Effector CD8-positive, alpha-beta T cell (primary cell): ENCODE data around the gene RPS19BP1.
A peak's percentile ranks its signal among the peaks of the same experiment; 100 is the strongest.
"Not testable (repeated sequence)": the region's sequence is repeated elsewhere in the genome, so short reads cannot be mapped to it uniquely, and the experiment has no call there.

Experiments
- DNase-seq: peaks from one replicate; lab custom pipeline; 2025; lab: John Stamatoyannopoulos, UW

Gene RPS19BP1

GRCh38 chr22:39513791-39514190, 18.8 kb downstream of the RPS19BP1 start:
- no peak for DNase-seq

- no peak for DNase-seq
These were observed 20.5 kb downstream of the RPS19BP1 start for GRCh38 chr22:39512026-39512425.

DNA sequence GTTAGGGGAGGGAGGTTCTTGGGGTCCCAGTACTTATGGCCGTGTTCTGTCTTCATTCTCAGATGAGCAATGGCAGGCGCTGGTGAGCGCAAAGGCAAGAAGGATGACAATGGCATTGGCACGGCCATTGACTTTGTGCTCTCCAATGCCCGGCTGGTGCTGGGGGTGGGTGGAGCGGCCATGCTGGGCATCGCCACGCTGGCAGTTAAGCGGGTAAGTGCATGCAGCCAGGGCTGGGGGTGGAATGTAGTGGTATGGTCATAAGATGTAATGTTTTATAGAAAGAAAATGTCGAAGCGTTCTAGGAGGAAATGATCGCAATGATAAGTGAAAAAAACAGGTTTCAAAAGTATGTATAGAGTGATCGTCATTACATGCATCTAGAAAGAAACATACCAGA, 21.3 kb downstream of the RPS19BP1 start:
- DNase-seq = no peak

DNA sequence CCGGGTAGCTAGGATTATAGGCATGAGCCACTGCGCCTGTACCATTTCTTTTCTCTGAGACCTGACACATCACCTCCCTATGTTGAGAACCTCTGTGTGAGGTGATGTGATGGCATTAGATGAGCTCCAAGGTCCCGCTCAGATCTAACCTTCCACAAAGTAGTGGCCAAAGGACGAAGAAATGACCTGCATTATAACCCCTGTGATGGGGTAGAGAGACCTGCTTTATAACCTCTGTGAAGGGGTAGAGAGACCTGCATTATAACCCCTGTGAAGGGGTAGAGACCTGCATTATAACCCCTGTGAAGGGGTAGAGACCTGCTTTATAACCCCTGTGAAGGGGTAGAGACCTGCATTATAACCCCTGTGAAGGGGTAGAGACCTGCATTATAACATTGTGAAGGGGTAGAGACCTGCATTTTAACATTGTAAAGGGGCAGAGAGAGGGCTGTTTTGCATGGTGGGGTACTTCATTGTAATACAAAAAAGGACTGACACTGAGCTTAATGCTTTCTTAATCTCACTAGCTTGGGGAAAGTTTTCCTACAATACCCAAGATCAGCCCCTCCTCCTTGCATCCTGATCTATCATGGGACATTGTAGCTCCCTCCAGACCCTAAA, 21.9 kb downstream of the RPS19BP1 start:
- DNase-seq = no peak

DNA sequence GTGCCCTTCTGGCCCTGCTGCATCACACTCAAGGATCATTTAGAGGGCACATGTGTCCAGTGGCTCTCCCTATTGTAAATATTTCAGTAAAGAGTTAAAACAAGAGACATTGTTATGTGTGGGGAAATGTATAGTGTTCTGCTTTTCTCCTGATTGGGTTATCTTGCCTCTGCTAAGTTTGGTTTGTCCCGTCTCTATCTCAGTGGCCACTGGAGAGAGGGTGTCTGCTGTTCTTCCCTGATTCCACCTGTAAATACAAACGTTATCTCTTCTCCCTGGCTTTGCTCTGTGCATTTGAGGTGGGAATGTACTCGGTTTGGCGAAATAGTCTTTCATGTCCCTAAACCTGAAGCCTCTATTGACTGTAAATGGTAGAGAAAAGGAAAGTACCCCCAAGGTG, 24.2 kb downstream of the RPS19BP1 start:
- DNase-seq = no peak

GRCh38 chr22:39507021-39507420, 25.5 kb downstream of the RPS19BP1 start:
- DNase-seq = not testable (repeated sequence)

GRCh38 chr22:39504071-39504470, 28.5 kb downstream of the RPS19BP1 start:
- no peak for DNase-seq

DNA sequence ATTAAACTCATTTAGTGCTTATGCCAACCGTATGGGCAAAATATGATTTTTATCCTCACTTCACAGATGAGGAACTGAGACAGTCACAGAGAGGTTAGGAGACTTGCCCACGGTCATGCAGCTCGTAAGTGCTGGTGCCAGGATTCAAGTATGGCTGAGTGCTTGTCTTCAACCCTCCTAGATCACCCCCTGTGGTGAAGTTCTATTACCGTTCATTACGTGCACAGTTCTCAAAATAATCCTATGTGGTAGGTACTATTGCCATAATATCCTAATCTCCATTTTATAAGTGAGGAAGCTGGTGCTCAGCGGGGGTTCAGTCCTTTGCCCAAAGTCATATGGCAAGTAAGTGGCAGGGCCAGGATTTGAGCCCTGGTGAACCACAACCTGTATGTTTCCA, 28.9 kb downstream of the RPS19BP1 start:
- no peak for DNase-seq

- DNase-seq = no peak
These were observed 29.6 kb downstream of the RPS19BP1 start for GRCh38 chr22:39502789-39503409.

DNA sequence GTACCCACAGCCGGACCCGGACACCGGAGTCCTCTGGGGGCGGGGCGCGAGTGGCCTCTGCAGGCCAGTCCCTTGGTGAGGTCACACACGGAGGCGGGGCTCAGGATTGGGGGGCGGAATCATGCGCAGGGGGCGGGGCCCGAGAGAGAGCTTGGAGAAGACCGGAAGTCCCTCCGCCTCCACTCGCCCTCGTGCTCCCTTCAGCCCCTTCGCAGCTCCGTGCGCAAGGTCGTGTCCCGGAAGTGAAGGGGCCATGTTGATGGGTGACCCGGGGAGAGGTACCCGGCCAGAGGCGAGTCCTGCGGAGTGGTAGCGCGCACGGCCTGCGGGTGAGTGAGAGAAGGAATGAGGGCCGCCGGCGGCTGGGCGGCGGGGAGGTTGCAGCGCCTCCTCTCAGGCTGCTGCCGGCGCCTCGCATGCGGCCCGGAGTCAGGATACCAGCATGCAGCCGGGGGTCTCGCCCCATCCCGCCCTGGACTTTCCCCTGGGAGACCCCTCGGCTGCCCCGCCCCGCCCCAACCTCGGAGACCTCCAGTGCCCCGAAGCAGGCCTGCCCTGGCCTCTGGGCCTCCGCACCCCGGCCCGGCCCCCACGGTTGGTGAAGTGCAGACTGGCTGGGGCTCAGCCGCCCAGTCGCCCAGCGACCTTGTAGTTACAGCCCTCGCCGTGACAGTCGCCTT, 30.3 kb downstream of the RPS19BP1 start, which contains the start of gene MIEF1:
Gene MIEF1 (plus strand): TSS at position 182 of the 680 bp plus-strand sequence. CDS start 9,005 bp downstream, outside the sequence.
- DNase-seq = peak; percentile 80

GRCh38 chr22:39501644-39502108, 30.9 kb downstream of the RPS19BP1 start:
- DNase-seq = no peak

DNA sequence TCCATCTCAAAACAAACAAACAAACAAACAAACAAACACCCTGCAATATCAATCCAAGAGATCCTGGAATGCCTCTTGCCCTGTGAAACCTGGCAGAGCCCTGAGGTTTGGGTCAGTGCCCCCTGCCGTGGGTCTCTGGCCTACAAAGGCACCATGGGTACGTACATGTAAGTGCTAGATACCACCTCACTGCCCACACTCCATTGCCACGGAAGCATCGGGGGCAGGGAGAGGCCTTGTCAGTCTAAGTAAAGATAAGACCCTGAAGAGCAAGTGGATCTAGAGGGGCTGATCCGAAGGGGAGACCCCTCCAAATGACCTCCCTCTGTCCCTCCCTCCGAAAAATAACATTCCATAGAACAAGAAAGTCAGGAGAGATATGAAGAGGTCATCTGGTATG, 32.4 kb downstream of the RPS19BP1 start:
- DNase-seq = no peak

GRCh38 chr22:39498802-39499201, 33.7 kb downstream of the RPS19BP1 start:
- no peak for DNase-seq

GRCh38 chr22:39498368-39498767, 34.2 kb downstream of the RPS19BP1 start:
- DNase-seq = no peak

GRCh38 chr22:39497429-39497828, 35.1 kb downstream of the RPS19BP1 start:
- DNase-seq = no peak

DNA sequence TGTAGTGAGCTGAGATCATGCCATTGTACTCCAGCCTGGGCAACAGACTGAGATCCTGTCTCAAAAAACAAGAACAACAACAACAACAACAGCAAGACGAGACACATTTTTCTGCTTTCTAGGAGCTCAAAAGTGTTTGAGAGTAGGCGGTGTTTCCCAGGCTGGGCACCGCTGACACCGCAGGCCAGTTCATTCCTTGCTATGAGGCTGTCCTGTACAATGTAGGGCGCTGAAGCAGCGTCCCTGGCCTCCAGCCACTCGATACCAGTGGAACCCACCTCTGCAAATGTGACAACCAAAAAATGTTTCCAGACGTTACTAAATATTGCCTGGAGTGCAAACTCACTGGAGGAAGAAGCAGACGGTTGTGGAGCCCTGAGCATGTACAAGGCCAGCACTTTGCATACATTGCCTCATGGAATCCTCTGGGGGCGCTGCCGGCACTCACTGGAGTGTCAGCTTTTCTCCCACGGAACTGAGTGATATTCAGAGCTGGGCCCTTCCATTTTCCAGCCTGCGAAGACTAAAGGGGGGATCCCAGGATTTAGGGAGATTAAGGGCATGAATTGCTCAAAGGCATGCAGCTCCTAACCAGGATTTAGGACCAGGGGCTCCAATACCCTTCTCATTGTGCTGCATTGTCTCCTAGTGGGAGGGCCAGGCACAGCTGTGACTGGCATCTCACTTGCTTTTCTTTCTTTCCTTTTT, 36.3 kb downstream of the RPS19BP1 start:
- DNase-seq = no peak

GRCh38 chr22:39494471-39495120, 38.0 kb downstream of the RPS19BP1 start:
- DNase-seq = no peak

GRCh38 chr22:39493759-39494158, 38.8 kb downstream of the RPS19BP1 start:
- DNase-seq = no peak

DNA sequence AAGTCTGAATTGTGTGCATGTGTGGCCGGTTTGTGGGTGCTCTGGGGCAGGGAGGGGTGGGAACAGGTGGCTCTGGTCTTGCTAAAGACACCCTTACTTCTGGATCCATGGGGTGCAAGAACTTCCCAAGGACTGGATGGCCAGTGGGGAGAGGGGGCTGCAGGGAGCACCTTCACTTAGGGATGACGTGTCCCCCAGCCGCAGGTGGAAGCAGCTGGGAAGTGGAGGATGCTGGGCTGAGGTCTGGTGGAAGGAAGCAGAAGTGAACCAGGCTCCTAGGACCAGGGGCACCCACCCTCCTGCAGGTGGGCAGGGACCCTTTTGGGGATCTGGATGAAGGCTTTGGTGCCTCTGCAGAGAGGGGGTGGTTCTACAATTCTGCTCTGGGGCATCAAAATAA, 40.4 kb downstream of the RPS19BP1 start:
- no peak for DNase-seq

GRCh38 chr22:39491696-39492095, 40.9 kb downstream of the RPS19BP1 start:
- no peak for DNase-seq

DNA sequence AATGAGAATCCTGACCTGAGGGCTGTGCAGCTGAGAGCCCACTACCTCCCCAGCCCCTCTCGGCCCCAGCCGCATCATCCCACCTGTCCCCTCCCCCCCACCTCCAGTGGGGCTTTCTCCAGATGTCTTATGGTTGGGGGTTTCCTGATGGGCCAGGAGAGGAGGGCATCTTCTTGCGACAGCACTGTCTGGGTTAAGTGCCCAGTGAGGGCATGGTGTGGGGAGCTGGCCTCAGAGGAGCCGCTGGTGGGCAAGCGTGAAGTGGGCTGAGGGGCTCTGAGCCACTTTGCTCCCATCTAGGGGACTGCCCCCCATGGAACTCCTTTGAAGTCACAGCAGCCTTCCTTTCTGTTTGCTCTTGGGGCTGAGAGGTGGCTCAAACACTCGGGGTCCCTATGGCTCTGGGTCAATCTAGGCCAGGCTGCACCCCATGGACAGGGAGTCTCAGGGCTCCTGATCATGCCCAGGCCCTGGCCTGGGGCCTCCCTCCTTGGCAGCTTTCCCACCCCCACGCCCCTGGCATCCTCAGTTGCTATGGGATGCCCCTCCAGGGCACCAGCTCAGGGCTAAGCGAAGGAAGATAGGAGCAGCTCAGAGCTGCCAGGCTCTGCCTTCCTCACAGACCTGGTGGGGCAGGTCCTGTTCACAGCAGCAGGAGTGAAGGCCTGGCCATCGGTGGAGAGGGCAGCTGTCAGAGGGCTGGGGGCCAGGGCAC, 41.4 kb downstream of the RPS19BP1 start:
- no peak for DNase-seq
